ENCODE measurements around the gene MATCAP1. TPM values are rescaled to one million over a fixed set of nuclear protein-coding genes. Genes with fewer than 3 reads are reported as not detected.
A peak's percentile ranks its signal among the peaks of the same experiment; 100 is the strongest.

The MATCAP1 gene
- total and polyA plus RNA-seq, 2 of the 13 experiments (the other 11 are each of a cell fraction or from before 2014, with no cell fraction given): 11.2 to 24.5 TPM

DNA sequence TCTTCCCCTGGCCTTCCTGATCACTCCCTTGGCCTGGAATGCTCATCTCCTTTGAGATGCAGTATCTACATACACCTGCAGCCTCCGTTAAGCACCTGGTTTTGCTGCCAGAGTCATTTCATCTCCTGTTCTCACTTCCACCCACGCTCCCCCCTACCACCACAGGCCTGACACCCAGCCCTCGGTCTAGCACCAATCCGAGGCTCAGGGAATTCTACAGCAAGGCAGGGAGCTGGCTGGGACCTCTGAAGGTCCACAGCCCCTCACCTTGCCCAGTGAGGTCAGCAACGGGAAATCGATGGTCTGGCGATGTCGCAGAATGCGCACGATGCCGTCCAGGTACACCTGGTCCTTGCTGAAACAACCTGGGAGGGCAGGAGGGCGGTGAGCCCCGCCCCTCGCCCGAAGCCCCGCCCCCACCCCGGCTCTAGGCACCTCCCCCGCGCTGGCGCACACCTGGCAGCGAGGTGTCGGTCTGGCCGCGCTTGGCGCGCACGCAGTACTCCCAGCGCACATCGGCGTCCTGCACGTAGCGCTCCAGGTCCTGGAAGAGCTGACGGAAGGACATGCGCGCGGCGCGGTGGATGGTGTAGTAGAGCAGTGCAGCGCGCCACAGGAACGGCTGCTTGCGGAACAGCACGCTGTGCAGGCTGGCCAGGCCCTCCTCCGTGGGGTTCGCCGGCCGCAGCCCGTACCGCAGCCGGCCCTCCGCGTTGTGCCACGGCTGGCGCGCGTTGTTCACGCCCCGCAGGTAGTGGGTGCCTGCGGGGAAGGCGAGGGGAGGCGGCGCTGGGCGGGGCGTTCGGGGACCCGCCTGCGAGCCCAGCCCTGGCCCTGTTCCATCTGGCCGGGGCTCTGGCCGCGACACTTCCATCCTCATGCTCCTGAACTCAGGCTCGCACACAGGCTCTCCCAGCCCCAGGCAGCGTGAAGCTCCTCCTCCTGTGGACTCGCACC is 5.7 kb downstream of the MATCAP1 start (continued):
- TF ChIP-seq, protein P1, sequence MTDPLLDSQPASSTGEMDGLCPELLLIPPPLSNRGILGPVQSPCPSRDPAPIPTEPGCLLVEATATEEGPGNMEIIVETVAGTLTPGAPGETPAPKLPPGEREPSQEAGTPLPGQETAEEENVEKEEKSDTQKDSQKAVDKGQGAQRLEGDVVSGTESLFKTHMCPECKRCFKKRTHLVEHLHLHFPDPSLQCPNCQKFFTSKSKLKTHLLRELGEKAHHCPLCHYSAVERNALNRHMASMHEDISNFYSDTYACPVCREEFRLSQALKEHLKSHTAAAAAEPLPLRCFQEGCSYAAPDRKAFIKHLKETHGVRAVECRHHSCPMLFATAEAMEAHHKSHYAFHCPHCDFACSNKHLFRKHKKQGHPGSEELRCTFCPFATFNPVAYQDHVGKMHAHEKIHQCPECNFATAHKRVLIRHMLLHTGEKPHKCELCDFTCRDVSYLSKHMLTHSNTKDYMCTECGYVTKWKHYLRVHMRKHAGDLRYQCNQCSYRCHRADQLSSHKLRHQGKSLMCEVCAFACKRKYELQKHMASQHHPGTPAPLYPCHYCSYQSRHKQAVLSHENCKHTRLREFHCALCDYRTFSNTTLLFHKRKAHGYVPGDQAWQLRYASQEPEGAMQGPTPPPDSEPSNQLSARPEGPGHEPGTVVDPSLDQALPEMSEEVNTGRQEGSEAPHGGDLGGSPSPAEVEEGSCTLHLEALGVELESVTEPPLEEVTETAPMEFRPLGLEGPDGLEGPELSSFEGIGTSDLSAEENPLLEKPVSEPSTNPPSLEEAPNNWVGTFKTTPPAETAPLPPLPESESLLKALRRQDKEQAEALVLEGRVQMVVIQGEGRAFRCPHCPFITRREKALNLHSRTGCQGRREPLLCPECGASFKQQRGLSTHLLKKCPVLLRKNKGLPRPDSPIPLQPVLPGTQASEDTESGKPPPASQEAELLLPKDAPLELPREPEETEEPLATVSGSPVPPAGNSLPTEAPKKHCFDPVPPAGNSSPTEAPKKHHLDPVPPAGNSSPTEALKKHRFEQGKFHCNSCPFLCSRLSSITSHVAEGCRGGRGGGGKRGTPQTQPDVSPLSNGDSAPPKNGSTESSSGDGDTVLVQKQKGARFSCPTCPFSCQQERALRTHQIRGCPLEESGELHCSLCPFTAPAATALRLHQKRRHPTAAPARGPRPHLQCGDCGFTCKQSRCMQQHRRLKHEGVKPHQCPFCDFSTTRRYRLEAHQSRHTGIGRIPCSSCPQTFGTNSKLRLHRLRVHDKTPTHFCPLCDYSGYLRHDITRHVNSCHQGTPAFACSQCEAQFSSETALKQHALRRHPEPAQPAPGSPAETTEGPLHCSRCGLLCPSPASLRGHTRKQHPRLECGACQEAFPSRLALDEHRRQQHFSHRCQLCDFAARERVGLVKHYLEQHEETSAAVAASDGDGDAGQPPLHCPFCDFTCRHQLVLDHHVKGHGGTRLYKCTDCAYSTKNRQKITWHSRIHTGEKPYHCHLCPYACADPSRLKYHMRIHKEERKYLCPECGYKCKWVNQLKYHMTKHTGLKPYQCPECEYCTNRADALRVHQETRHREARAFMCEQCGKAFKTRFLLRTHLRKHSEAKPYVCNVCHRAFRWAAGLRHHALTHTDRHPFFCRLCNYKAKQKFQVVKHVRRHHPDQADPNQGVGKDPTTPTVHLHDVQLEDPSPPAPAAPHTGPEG (CRISPR knock-in tag; IDR thresholded peaks at IDR 0.05): peak; percentile 43; the same call in 1 of the 2 replicates
- TF ChIP-seq ELF1 (CRISPR knock-in tag; IDR thresholded peaks at IDR 0.05) (no peak), ZNF605 (CRISPR knock-in tag; IDR thresholded peaks at IDR 0.05) (no peak), ZNF775 (CRISPR knock-in tag; IDR thresholded peaks at IDR 0.05; ENCODE audit: borderline replicate concordance) (no peak), ZNF749 (CRISPR knock-in tag; IDR thresholded peaks at IDR 0.05; ENCODE audit: borderline replicate concordance) (no peak), IKZF4 (CRISPR knock-in tag; IDR thresholded peaks at IDR 0.05; ENCODE audit: borderline replicate concordance, low read depth, not compliant biosample characterization) (peak; percentile 26), ARHGAP35 (CRISPR knock-in tag; IDR thresholded peaks at IDR 0.05; ENCODE audit: borderline replicate concordance) (no peak; the same call in 1 of the 2 replicates), CBX5 (CRISPR knock-in tag; IDR thresholded peaks at IDR 0.05; ENCODE audit: borderline replicate concordance) (no peak), POLR2G (IDR thresholded peaks at IDR 0.05; ENCODE audit: low read depth, low read length) (peak; percentile 59), ZSCAN12 (CRISPR knock-in tag; IDR thresholded peaks at IDR 0.05) (no peak), RFX3 (CRISPR knock-in tag; IDR thresholded peaks at IDR 0.05) (no peak), ZNF510 (CRISPR knock-in tag; IDR thresholded peaks at IDR 0.05; ENCODE audit: low read depth) (no peak), BRCA1 (CRISPR knock-in tag; IDR thresholded peaks at IDR 0.05) (no peak), ELF3 (CRISPR knock-in tag; IDR thresholded peaks at IDR 0.05) (0 out of 2 replicates have a peak, but pooled peaks have one; percentile 21), ZNF772 (CRISPR knock-in tag; IDR thresholded peaks at IDR 0.05) (peak; percentile 74; the same call in 1 of the 2 replicates)
- TF ChIP-seq, protein P2, sequence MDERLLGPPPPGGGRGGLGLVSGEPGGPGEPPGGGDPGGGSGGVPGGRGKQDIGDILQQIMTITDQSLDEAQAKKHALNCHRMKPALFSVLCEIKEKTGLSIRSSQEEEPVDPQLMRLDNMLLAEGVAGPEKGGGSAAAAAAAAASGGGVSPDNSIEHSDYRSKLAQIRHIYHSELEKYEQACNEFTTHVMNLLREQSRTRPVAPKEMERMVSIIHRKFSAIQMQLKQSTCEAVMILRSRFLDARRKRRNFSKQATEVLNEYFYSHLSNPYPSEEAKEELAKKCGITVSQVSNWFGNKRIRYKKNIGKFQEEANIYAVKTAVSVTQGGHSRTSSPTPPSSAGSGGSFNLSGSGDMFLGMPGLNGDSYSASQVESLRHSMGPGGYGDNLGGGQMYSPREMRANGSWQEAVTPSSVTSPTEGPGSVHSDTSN (CRISPR knock-in tag; IDR thresholded peaks at IDR 0.05): no peak
- TF ChIP-seq, protein P3, sequence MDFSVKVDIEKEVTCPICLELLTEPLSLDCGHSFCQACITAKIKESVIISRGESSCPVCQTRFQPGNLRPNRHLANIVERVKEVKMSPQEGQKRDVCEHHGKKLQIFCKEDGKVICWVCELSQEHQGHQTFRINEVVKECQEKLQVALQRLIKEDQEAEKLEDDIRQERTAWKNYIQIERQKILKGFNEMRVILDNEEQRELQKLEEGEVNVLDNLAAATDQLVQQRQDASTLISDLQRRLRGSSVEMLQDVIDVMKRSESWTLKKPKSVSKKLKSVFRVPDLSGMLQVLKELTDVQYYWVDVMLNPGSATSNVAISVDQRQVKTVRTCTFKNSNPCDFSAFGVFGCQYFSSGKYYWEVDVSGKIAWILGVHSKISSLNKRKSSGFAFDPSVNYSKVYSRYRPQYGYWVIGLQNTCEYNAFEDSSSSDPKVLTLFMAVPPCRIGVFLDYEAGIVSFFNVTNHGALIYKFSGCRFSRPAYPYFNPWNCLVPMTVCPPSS (IDR thresholded peaks at IDR 0.05): no peak
- TF ChIP-seq, protein P4, sequence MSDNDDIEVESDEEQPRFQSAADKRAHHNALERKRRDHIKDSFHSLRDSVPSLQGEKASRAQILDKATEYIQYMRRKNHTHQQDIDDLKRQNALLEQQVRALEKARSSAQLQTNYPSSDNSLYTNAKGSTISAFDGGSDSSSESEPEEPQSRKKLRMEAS (IDR thresholded peaks at IDR 0.05): peak; percentile 88
- TF ChIP-seq, protein P5, sequence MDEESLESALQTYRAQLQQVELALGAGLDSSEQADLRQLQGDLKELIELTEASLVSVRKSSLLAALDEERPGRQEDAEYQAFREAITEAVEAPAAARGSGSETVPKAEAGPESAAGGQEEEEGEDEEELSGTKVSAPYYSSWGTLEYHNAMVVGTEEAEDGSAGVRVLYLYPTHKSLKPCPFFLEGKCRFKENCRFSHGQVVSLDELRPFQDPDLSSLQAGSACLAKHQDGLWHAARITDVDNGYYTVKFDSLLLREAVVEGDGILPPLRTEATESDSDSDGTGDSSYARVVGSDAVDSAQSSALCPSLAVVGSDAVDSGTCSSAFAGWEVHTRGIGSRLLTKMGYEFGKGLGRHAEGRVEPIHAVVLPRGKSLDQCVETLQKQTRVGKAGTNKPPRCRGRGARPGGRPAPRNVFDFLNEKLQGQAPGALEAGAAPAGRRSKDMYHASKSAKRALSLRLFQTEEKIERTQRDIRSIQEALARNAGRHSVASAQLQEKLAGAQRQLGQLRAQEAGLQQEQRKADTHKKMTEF (CRISPR knock-in tag; IDR thresholded peaks at IDR 0.05): peak; percentile 66; the same call in 1 of the 2 replicates

All from HepG2 (cell line).